ENCODE results near the gene DMXL2. TPM values are rescaled to one million over a fixed set of nuclear protein-coding genes. Genes with fewer than 3 reads are reported as not detected.
A peak's percentile ranks its signal among the peaks of the same experiment; 100 is the strongest.

The DMXL2 gene
- total RNA-seq, 1 experiment from 2014 or later, result 29.8 TPM

DNA sequence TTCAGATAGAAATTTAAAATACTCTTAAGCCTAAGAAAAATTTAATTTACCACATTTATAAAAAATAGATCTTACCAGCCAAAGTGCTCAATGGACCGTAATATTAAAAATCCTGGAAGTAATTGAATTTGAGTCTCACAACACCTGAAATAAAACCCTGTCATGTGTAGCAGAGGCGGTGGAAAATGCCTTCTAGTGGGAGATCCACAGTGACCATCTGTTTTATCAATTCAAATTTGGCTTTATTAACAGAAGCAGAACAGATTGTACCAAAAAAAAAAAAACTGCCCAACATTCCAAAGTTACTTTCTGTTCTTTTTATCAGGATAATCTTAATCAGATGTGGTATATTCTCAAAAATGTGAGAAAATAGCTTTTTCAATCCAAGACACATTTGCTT is 71.7 kb downstream of the DMXL2 start:
- no peaks in the 10 kb centered on the region for H3K9me3 ChIP-seq (ENCODE audit: insufficient read depth, low read depth)
- H3K36me3 ChIP-seq (ENCODE audit: low read depth), result no peaks in the 10 kb centered on the region
- no peaks in the 10 kb centered on the region for H3K79me2 ChIP-seq (ENCODE audit: low read depth)
- intact Hi-C loops (cut with micrococcal nuclease; ENCODE audit: unreplicated experiment), result no loop called here
- BruUV-seq (replicated peaks), result no TSS peak
- ChIA-PET POLR2A (ENCODE audit: unreplicated experiment) (no interaction called here), CTCF (no interaction called here)
- no peak for TF ChIP-seq EZH2 (IDR thresholded peaks at IDR 0.05; ENCODE audit: low read depth)
- TF ChIP-seq, protein P1, sequence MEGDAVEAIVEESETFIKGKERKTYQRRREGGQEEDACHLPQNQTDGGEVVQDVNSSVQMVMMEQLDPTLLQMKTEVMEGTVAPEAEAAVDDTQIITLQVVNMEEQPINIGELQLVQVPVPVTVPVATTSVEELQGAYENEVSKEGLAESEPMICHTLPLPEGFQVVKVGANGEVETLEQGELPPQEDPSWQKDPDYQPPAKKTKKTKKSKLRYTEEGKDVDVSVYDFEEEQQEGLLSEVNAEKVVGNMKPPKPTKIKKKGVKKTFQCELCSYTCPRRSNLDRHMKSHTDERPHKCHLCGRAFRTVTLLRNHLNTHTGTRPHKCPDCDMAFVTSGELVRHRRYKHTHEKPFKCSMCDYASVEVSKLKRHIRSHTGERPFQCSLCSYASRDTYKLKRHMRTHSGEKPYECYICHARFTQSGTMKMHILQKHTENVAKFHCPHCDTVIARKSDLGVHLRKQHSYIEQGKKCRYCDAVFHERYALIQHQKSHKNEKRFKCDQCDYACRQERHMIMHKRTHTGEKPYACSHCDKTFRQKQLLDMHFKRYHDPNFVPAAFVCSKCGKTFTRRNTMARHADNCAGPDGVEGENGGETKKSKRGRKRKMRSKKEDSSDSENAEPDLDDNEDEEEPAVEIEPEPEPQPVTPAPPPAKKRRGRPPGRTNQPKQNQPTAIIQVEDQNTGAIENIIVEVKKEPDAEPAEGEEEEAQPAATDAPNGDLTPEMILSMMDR (conservative IDR thresholded peaks at IDR 0.05), result no peak
- H3F3A ChIP-seq (ENCODE audit: insufficient read depth, low read depth), result no peaks in the 10 kb centered on the region
- no peak overlapping the region for H3K4me2 ChIP-seq
- H3K4me1 ChIP-seq (replicated peaks; ENCODE audit: insufficient read depth), result no peaks in the 10 kb centered on the region
- H2AFZ ChIP-seq, result no peak overlapping the region
- DNase-seq, result no peak
- no peak overlapping the region for H3K4me3 ChIP-seq
- H4K20me1 ChIP-seq (ENCODE audit: insufficient read depth), result no peaks in the 10 kb centered on the region
- H3K9me2 ChIP-seq (ENCODE audit: insufficient read depth), result no peaks in the 10 kb centered on the region
- H3K27ac ChIP-seq, result no peak overlapping the region
- H3K27me3 ChIP-seq (ENCODE audit: insufficient read depth, low read depth), result no peaks in the 10 kb centered on the region

DNA sequence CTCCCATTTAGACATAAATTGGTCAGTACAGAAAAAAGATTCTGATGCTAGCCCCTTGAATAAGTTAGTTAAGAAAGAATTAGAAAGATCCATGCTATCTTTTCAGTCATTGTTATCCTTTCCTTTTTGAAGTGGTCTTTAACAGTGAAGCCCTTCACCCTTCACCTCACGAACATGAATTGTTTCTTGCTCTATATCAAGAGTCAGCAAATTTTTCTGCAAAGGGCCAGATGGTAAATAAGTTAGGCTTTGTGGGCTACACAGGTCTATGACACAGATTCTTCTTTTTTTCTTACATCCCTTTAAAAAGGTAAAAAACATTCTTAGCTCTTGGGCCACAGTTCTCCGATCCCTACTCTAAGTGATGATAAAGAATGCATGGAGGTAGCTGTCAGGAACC is 74.9 kb downstream of the DMXL2 start:
- H3F3A ChIP-seq (ENCODE audit: insufficient read depth, low read depth), result no peaks in the 10 kb centered on the region
- H3K79me2 ChIP-seq (ENCODE audit: low read depth), result no peaks in the 10 kb centered on the region
- H3K9me3 ChIP-seq (ENCODE audit: insufficient read depth, low read depth), result no peaks in the 10 kb centered on the region
- H3K9me2 ChIP-seq (ENCODE audit: insufficient read depth), result no peaks in the 10 kb centered on the region
- BruUV-seq (replicated peaks), result no TSS peak
- no peaks in the 10 kb centered on the region for H4K20me1 ChIP-seq (ENCODE audit: insufficient read depth)
- H2AFZ ChIP-seq, result no peak overlapping the region
- CTCF ChIA-PET, result no interaction called here
- POLR2A ChIA-PET (ENCODE audit: unreplicated experiment), result no interaction called here
- no peak overlapping the region for H3K4me3 ChIP-seq
- intact Hi-C loops (cut with micrococcal nuclease; ENCODE audit: unreplicated experiment), result no loop called here
- TF ChIP-seq, protein P1 (conservative IDR thresholded peaks at IDR 0.05), result no peak
- TF ChIP-seq EZH2 (IDR thresholded peaks at IDR 0.05; ENCODE audit: low read depth), result no peak
- H3K27ac ChIP-seq, result no peak overlapping the region
- no peaks in the 10 kb centered on the region for H3K4me1 ChIP-seq (replicated peaks; ENCODE audit: insufficient read depth)
- H3K36me3 ChIP-seq (ENCODE audit: low read depth), result no peaks in the 10 kb centered on the region
- DNase-seq, result no peak
- no peaks in the 10 kb centered on the region for H3K27me3 ChIP-seq (ENCODE audit: insufficient read depth, low read depth)
- no peak overlapping the region for H3K4me2 ChIP-seq

DNA sequence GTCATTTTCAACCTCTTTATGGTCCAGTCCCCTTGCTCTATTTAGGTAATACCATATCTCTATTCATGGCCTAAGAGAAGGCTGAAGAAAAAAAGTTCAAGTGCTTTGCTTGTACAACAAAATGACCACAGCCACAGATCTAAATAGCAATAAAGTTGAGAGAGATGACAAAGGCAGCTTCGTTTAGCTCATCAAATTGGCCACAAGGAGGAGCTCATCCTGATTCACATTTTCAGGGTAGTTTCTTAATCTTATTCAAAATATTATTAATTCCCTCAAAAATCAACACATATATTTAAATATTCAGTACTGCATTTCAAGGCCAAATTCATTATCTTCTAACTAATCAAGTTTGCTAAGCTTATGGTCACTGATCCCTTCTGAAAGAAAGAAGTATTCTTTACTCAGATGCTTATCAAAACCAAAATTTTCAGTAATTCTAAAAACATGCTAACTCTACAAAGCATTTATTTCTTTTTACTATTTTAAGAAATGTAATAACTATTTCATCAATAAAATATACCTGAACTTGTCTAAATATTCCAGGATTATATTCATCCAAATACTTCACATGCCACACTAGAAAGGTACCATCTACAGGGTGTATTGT is 85.5 kb downstream of the DMXL2 start:
- no peaks in the 10 kb centered on the region for H3K79me2 ChIP-seq (ENCODE audit: low read depth)
- TF ChIP-seq, protein P1 (conservative IDR thresholded peaks at IDR 0.05), result peak; percentile 72
- no peak for TF ChIP-seq EZH2 (IDR thresholded peaks at IDR 0.05; ENCODE audit: low read depth)
- intact Hi-C loops (cut with micrococcal nuclease; ENCODE audit: unreplicated experiment), result loop anchor here (1.0 to 10.0 kb wide), 3 partner anchors 85 to 388 kb away; partner anchors contain the start of gene DMXL2
- POLR2A ChIA-PET (ENCODE audit: unreplicated experiment), result interaction anchor here (0.6 kb wide), 1 partner anchor 85 kb away, joined by 3 read pairs; no protein-coding TSS in a partner anchor
- BruUV-seq (replicated peaks), result no TSS peak
- H3K4me1 ChIP-seq (replicated peaks; ENCODE audit: insufficient read depth), result no peaks in the 10 kb centered on the region
- CTCF ChIA-PET, result interaction anchor here (0.6 to 1.6 kb wide), 4 partner anchors 74 to 724 kb away, joined by 3 to 16 read pairs (median 5); partner anchors contain the start of gene DMXL2
- H3F3A ChIP-seq (ENCODE audit: insufficient read depth, low read depth), result no peaks in the 10 kb centered on the region
- no peak overlapping the region for H2AFZ ChIP-seq
- no peaks in the 10 kb centered on the region for H3K27me3 ChIP-seq (ENCODE audit: insufficient read depth, low read depth)
- no peaks in the 10 kb centered on the region for H3K36me3 ChIP-seq (ENCODE audit: low read depth)
- no peaks in the 10 kb centered on the region for H3K9me3 ChIP-seq (ENCODE audit: insufficient read depth, low read depth)
- H3K4me2 ChIP-seq, result no peak overlapping the region
- peak in 1 of 2 experiments; percentile 4 for DNase-seq
- no peak overlapping the region for H3K4me3 ChIP-seq
- H4K20me1 ChIP-seq (ENCODE audit: insufficient read depth), result no peaks in the 10 kb centered on the region; the same call in 1 of the 2 replicates
- H3K27ac ChIP-seq, result no peak overlapping the region
- no peaks in the 10 kb centered on the region for H3K9me2 ChIP-seq (ENCODE audit: insufficient read depth)
